Bone marrow (tissue), 2 donors: Measurements from ENCODE around the gene ATP6V1G2.

Experiments used
- DNase-seq, 2 donors: peaks; one replicate each; lab custom pipeline; 2025; lab: John Stamatoyannopoulos, UW

ATP6V1G2 gene

DNA sequence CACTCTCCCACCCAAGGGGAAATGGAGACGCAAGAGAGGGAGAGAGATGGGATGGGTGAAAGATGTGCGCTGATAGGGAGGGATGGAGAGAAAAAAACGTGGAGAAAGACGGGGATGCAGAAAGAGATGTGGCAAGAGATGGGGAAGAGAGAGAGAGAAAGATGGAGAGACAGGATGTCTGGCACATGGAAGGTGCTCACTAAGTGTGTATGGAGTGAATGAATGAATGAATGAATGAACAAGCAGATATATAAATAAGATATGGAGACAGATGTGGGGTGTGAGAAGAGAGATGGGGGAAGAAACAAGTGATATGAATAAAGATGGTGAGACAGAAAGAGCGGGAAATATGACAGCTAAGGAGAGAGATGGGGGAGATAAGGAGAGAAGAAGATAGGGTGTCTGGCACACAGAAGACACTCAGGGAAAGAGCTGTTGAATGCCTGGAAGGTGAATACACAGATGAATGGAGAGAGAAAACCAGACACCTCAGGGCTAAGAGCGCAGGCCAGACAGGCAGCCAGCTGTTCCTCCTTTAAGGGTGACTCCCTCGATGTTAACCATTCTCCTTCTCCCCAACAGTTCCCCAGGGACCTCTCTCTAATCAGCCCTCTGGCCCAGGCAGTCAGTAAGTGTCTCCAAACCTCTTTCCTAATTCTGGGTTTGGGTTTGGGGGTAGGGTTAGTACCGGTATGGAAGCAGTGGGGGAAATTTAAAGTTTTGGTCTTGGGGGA, 29.7 kb upstream of the ATP6V1G2 start:
- no peak for DNase-seq

- DNase-seq = peak in 1 of 2 donors; percentile 41
Measured at GRCh38 chr6:31575335-31575901, 29.0 kb upstream of the ATP6V1G2 start, which contains the start of gene TNF. Gene TNF, plus strand, starts transcription at chr6:31575565. Its CDS starts 177 bp downstream, at chr6:31575742.

DNA sequence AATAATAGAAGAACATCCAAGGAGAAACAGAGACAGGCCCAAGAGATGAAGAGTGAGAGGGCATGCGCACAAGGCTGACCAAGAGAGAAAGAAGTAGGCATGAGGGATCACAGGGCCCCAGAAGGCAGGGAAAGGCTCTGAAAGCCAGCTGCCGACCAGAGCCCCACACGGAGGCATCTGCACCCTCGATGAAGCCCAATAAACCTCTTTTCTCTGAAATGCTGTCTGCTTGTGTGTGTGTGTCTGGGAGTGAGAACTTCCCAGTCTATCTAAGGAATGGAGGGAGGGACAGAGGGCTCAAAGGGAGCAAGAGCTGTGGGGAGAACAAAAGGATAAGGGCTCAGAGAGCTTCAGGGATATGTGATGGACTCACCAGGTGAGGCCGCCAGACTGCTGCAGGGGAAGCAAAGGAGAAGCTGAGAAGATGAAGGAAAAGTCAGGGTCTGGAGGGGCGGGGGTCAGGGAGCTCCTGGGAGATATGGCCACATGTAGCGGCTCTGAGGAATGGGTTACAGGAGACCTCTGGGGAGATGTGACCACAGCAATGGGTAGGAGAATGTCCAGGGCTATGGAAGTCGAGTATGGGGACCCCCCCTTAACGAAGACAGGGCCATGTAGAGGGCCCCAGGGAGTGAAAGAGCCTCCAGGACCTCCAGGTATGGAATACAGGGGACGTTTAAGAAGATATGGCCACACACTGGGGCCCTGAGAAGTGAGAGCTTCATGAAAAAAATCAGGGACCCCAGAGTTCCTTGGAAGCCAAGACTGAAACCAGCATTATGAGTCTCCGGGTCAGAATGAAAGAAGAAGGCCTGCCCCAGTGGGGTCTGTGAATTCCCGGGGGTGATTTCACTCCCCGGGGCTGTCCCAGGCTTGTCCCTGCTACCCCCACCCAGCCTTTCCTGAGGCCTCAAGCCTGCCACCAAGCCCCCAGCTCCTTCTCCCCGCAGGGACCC, 28.0 kb upstream of the ATP6V1G2 start:
- DNase-seq = no peak

DNA sequence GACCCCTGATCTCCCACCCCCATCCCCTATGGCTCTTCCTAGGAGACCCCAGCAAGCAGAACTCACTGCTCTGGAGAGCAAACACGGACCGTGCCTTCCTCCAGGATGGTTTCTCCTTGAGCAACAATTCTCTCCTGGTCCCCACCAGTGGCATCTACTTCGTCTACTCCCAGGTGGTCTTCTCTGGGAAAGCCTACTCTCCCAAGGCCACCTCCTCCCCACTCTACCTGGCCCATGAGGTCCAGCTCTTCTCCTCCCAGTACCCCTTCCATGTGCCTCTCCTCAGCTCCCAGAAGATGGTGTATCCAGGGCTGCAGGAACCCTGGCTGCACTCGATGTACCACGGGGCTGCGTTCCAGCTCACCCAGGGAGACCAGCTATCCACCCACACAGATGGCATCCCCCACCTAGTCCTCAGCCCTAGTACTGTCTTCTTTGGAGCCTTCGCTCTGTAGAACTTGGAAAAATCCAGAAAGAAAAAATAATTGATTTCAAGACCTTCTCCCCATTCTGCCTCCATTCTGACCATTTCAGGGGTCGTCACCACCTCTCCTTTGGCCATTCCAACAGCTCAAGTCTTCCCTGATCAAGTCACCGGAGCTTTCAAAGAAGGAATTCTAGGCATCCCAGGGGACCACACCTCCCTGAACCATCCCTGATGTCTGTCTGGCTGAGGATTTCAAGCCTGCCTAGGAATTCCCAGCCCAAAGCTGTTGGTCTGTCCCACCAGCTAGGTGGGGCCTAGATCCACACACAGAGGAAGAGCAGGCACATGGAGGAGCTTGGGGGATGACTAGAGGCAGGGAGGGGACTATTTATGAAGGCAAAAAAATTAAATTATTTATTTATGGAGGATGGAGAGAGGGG, 27.1 kb upstream of the ATP6V1G2 start:
- DNase-seq = no peak

DNA sequence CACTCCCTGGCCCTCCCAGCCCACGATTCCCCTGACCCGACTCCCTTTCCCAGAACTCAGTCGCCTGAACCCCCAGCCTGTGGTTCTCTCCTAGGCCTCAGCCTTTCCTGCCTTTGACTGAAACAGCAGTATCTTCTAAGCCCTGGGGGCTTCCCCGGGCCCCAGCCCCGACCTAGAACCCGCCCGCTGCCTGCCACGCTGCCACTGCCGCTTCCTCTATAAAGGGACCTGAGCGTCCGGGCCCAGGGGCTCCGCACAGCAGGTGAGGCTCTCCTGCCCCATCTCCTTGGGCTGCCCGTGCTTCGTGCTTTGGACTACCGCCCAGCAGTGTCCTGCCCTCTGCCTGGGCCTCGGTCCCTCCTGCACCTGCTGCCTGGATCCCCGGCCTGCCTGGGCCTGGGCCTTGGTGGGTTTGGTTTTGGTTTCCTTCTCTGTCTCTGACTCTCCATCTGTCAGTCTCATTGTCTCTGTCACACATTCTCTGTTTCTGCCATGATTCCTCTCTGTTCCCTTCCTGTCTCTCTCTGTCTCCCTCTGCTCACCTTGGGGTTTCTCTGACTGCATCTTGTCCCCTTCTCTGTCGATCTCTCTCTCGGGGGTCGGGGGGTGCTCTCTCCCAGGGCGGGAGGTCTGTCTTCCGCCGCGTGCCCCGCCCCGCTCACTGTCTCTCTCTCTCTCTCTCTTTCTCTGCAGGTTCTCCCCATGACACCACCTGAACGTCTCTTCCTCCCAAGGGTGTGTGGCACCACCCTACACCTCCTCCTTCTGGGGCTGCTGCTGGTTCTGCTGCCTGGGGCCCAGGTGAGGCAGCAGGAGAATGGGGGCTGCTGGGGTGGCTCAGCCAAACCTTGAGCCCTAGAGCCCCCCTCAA, 25.9 kb upstream of the ATP6V1G2 start, which contains the start of gene LTA:
TSS of gene LTA (plus strand) at position 249 of the 871 bp plus-strand sequence. CDS start at position 703, 454 bp downstream.
- DNase-seq = no peak

DNA sequence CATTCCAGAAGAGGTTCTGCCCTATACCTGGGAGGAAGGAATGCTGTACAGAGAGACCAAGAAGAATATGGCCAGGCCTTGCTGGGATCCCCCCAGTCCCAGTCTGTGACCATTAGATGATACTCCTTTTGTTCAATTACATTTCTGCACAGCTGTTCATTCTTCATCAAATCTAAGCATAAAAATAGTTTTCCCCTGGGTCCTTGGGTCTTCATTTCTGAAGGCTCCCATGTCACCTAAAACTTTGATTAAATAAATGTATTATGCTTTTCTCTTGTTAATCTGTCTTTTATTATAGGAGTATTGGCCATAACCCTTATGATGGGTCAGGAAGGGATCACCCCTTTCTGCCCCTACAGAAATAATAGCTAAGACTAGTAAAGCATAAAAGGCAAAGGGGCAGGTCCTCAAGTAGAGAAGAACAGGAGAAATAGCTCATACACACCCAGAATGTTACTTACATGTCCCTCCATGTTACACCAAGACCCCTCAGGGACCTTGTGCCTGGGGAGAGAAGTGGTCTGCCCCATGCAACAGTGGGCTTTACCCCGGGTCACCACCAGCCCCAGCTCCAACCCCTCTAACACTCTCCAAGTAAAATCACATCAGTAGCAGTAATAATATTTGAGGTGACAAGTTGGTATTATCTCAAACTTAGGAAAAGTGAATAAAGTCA, 23.6 kb upstream of the ATP6V1G2 start:
- no peak for DNase-seq

DNA sequence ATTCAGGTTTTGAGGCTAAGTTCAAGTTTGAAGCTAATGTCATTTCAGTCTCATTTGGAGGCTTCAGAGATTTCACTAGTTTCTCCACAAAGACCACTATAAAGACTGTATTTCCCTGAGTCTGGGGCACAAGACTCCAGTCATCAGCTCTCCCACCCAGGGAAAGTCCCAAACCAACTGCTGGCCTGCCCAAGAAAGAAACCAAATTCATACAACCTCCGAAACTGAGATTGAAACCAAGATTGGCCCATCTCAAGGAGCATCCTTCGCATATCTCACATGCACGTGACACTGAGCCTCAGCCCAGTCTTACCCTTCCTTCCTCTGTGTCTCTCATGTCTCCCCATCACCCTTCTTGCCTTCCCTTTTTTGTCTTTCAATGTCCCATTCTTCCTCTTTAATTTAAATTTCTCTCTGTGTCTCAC, 22.1 kb upstream of the ATP6V1G2 start:
- DNase-seq = peak in 1 of 2 donors; percentile 68

- DNase-seq = no peak
Measured at GRCh38 chr6:31567531-31568370, 21.3 kb upstream of the ATP6V1G2 start.

DNA sequence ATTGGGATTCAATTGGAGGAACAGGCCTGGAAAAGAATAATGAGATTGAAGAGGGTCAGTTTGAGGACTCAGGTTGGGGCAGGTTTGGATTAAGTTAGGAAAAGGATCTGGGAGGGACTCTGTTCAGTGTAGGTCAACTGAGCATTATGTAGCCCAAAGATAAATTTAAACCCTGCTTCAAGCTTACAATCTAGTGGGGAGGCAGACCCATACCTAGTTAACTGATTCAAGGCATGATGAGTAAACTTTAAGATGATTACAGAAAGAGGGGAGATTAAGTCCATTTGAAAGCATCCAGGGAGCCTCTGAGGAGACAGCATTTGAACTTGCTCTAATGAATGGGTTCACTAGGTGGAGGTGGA, 14.3 kb upstream of the ATP6V1G2 start:
- no peak for DNase-seq

GRCh38 chr6:31559958-31560696, 13.7 kb upstream of the ATP6V1G2 start:
- DNase-seq = peak; percentile 52 to 74

GRCh38 chr6:31559606-31559957, 13.2 kb upstream of the ATP6V1G2 start:
- no peak for DNase-seq

DNA sequence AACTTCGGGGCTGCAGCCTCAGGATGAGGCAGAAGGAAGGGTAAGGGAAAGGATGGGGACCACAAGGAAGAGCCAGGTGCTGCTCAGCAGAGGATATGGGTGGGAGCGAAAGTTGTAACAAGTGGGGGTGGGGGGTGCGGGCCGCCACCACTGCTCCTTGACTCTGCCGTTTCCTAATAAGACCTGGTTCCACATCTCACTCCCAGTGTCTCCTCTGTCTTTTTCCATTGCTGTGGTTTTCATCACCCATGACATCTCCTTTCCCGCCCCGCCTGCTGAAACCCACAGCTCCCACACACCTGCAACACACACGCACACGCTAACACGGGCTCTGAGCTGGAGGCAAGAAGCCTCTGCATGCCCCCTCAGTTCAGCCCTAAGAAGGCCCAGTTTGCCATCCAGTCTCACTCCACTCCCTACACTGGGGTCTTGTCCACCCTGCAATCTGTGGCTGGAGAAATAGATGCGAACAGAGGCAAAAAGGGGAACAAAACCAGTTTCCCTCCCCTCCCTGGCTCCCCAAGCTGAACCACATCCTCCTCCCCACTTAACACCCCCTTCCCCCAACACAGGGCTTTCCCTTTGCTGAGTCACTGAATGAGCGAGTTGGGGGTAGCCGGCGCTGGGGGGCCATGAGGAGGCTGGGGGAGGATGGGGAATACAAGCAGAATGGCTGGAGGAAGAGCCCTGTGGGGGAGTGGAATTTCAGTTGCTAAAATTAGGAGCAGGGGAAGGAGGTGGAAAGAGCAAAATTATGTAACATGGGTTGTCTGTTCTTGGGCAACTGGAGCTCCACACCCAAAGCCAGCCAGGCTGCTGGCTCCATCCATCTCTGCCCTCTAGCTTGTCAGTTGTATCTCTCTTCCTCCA, 12.5 kb upstream of the ATP6V1G2 start:
- peak; percentile 61 to 97 for DNase-seq

GRCh38 chr6:31558318-31558625, 11.9 kb upstream of the ATP6V1G2 start:
- DNase-seq = no peak

GRCh38 chr6:31557443-31558317, 11.3 kb upstream of the ATP6V1G2 start:
- DNase-seq = no peak

GRCh38 chr6:31556307-31556706, 9.9 kb upstream of the ATP6V1G2 start:
- no peak for DNase-seq

DNA sequence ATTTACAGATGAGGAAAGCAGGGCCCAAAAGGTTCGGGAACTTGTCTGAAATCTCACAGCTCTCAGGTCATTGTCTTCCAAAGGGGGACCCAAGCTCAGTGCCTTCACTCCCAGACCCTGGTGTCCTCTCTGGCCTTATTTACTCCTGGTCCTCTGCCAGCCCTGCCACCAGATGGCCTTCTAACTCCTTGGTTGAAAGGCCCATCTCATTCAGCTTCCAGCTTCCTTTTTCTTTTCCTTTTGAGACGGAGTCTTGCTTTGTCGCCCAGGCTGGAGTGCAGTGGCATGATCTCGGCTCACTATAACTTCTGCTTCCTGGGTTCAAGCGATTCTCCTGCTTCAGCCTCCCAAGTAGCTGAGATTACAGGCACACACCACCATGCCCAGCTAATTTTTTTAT, 5.0 kb upstream of the ATP6V1G2 start:
- DNase-seq = peak; percentile 28 to 83

DNA sequence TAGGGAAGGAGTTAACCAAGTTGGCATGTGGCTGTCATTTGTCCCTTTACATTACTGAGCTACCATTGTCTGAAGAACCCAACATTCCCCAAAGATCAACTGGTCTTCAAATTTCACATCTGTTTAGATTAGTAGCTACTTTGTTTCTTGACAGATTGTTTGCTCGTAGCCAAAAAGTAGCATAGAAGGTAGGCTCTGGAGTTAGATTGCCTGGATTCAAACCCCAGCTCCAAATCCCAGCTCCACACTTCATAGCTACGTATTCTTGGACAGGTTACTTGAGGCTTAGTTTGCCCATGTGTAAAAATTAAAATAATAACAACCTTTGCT, 2.1 kb upstream of the ATP6V1G2 start:
- DNase-seq = no peak
